ENCODE results near the gene CFAP61. TPM values are rescaled to one million over a fixed set of nuclear protein-coding genes. Genes with fewer than 3 reads are reported as not detected.

Gene CFAP61
- total RNA-seq, 1 experiment from 2014 or later, result 0.61 TPM

DNA sequence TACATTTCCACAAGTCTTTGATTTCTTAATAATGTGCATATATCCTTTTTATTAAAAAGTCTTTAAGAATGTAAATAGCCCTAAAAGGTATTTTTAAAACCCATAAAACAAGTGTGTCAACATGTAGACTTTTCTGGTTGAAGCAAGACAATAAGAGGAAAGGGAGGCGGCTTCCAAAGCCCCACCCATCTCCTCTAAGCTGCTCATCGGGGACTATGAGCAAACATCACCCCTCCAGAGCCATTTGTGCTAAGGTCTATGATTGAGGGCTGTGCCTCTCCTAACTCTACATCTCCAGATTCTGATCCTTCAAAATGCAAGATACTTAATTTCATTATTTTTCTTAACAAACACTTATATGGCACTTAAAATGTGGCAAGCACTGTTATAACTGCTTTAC is 37.7 kb upstream of the CFAP61 start (continued):
- TF ChIP-seq, protein P1, sequence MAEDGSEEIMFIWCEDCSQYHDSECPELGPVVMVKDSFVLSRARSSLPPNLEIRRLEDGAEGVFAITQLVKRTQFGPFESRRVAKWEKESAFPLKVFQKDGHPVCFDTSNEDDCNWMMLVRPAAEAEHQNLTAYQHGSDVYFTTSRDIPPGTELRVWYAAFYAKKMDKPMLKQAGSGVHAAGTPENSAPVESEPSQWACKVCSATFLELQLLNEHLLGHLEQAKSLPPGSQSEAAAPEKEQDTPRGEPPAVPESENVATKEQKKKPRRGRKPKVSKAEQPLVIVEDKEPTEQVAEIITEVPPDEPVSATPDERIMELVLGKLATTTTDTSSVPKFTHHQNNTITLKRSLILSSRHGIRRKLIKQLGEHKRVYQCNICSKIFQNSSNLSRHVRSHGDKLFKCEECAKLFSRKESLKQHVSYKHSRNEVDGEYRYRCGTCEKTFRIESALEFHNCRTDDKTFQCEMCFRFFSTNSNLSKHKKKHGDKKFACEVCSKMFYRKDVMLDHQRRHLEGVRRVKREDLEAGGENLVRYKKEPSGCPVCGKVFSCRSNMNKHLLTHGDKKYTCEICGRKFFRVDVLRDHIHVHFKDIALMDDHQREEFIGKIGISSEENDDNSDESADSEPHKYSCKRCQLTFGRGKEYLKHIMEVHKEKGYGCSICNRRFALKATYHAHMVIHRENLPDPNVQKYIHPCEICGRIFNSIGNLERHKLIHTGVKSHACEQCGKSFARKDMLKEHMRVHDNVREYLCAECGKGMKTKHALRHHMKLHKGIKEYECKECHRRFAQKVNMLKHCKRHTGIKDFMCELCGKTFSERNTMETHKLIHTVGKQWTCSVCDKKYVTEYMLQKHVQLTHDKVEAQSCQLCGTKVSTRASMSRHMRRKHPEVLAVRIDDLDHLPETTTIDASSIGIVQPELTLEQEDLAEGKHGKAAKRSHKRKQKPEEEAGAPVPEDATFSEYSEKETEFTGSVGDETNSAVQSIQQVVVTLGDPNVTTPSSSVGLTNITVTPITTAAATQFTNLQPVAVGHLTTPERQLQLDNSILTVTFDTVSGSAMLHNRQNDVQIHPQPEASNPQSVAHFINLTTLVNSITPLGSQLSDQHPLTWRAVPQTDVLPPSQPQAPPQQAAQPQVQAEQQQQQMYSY (CRISPR knock-in tag; IDR thresholded peaks at IDR 0.05), result no peak

DNA sequence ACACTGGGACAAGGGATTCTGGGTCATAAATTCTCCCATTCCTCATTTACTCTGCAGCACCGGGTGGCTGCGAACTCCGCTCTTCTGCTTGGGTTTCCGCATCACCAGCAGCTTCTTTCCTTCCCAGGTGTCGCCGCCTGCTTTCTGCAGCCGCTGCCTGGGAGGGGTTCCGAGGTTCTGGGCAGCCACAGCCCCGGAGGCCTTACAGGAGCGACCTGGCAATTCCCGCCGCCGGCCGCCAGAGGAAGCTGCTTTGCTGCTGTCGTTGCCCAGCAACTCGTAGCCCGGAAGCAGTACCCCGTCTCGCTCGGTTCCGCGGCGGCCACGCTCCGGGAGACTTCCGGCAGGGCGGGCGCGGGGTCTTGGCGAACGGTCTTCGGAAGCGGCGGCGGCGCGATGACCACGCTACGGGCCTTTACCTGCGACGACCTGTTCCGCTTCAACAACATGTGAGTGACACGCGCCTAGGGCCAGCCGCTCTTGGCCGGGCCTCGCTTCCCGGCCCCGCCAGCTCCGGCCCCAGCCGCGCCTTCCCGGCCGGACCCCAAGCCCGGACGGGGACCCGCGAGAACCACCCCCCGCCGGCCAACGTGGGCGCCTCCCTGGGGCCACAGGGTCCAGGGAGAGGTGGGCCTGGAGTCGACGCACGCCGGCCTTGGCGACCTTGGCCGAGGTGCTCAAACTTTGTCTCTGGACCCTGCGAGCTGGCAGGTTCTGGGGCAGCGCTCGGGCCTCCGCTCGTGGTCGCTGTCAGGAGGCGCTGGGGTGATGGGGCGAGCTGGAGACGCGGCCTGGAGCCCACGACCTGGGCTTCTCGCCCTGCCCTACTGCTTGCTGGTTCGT is 35.1 kb upstream of the CFAP61 start, which contains the start of gene NAA20:
TSS of gene NAA20 (plus strand) at position 362 of the 843 bp plus-strand sequence. CDS start at position 397, 35 bp downstream.
- peak; percentile 96 for DNase-seq (ENCODE audit: low spot score)
- Mint-ChIP-seq H3K27me3 (ENCODE audit: low read depth) (no peaks in the 10 kb centered on the region; the same call in 1 of the 2 replicates), H3K36me3 (no peaks in the 10 kb centered on the region), H3K4me1 (peaks cover 22% of the 10 kb centered on the region), H3K9me3 (no peaks in the 10 kb centered on the region), H3K27ac (peak within 1 kb of the TSS; percentile 94), H3K4me3 (peak within 1 kb of the TSS; percentile 87)
- ChIA-PET CTCF (interaction anchor here (0.6 to 2.0 kb wide), 16 partner anchors 8 to 1031 kb away, joined by 3 to 20 read pairs (median 4); partner anchors contain the start of genes CFAP61 and CRNKL1), POLR2A (interaction anchor here (1.2 kb wide), 1 partner anchor 35 kb away, joined by 8 read pairs; the partner anchor contains the start of genes CFAP61 and CRNKL1)
- ATAC-seq, result peak; percentile 96
- TF ChIP-seq ATF1 (CRISPR knock-in tag; IDR thresholded peaks at IDR 0.05), result no peak
- peak; percentile 65; the same call in 1 of the 2 replicates for TF ChIP-seq SP1 (CRISPR knock-in tag; conservative IDR thresholded peaks at IDR 0.05)
- TF ChIP-seq EMX1 (CRISPR knock-in tag; IDR thresholded peaks at IDR 0.05), result no peak
- TF ChIP-seq CREM (CRISPR knock-in tag; IDR thresholded peaks at IDR 0.05), result 0 out of 2 replicates have a peak, but pooled peaks have one; percentile 53
- no peak for TF ChIP-seq ZNF317 (CRISPR knock-in tag; IDR thresholded peaks at IDR 0.05; ENCODE audit: borderline replicate concordance, low read depth)
- TF ChIP-seq, protein P2, sequence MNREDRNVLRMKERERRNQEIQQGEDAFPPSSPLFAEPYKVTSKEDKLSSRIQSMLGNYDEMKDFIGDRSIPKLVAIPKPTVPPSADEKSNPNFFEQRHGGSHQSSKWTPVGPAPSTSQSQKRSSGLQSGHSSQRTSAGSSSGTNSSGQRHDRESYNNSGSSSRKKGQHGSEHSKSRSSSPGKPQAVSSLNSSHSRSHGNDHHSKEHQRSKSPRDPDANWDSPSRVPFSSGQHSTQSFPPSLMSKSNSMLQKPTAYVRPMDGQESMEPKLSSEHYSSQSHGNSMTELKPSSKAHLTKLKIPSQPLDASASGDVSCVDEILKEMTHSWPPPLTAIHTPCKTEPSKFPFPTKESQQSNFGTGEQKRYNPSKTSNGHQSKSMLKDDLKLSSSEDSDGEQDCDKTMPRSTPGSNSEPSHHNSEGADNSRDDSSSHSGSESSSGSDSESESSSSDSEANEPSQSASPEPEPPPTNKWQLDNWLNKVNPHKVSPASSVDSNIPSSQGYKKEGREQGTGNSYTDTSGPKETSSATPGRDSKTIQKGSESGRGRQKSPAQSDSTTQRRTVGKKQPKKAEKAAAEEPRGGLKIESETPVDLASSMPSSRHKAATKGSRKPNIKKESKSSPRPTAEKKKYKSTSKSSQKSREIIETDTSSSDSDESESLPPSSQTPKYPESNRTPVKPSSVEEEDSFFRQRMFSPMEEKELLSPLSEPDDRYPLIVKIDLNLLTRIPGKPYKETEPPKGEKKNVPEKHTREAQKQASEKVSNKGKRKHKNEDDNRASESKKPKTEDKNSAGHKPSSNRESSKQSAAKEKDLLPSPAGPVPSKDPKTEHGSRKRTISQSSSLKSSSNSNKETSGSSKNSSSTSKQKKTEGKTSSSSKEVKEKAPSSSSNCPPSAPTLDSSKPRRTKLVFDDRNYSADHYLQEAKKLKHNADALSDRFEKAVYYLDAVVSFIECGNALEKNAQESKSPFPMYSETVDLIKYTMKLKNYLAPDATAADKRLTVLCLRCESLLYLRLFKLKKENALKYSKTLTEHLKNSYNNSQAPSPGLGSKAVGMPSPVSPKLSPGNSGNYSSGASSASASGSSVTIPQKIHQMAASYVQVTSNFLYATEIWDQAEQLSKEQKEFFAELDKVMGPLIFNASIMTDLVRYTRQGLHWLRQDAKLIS (CRISPR knock-in tag; IDR thresholded peaks at IDR 0.05; ENCODE audit: borderline replicate concordance), result no peak
- TF ChIP-seq, protein P3, sequence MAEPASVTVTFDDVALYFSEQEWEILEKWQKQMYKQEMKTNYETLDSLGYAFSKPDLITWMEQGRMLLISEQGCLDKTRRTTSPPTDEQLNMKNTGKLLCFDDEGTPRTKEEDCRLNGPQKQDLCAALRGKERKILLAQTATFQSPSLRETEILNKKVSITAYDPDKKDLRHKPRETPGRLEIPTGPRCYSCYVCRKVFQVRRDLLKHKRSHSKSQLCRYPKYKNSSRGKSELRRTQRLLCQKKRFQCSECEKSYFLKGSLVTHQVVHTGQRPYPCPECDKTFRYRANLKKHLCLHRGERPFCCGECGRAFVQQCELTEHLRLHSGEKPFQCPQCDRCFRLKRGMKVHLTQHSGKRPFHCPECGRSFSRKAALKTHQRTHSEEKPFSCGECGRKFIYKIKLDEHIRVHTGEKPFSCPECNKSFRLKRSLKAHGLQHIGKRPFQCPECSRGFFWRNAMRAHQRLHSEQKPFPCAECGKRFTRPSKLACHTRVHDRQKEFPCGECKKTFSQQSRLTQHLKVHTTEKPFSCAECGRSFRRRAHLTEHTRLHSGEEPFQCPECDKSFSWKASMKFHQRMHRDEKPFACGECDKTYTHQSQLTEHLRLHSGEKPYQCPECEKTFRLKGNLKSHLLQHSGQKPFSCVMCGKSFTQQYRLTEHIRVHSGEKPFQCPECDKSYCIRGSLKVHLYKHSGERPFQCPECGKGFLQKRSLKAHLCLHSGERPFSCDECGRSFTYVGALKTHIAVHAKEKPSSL (CRISPR knock-in tag; conservative IDR thresholded peaks at IDR 0.05), result no peak
- no peak for TF ChIP-seq SMAD4 (CRISPR knock-in tag; IDR thresholded peaks at IDR 0.05)
- 0 out of 2 replicates have a peak, but pooled peaks have one; percentile 12 for TF ChIP-seq ZNF121 (CRISPR knock-in tag; IDR thresholded peaks at IDR 0.05)
- TF ChIP-seq JAZF1 (CRISPR knock-in tag; IDR thresholded peaks at IDR 0.05), result no peak
- no peak for TF ChIP-seq HMGA2 (CRISPR knock-in tag; IDR thresholded peaks at IDR 0.05)
- 0 out of 2 replicates have a peak, but pooled peaks have one; percentile 3 for TF ChIP-seq ELF4 (CRISPR knock-in tag; IDR thresholded peaks at IDR 0.05; ENCODE audit: low read depth)
- TF ChIP-seq ZBTB21 (CRISPR knock-in tag; IDR thresholded peaks at IDR 0.05; ENCODE audit: borderline replicate concordance), result 0 out of 2 replicates have a peak, but pooled peaks have one; percentile 41
- TF ChIP-seq, protein P4, sequence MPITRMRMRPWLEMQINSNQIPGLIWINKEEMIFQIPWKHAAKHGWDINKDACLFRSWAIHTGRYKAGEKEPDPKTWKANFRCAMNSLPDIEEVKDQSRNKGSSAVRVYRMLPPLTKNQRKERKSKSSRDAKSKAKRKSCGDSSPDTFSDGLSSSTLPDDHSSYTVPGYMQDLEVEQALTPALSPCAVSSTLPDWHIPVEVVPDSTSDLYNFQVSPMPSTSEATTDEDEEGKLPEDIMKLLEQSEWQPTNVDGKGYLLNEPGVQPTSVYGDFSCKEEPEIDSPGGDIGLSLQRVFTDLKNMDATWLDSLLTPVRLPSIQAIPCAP (CRISPR knock-in tag; IDR thresholded peaks at IDR 0.05), result peak; percentile 52; the same call in 1 of the 2 replicates
- TF ChIP-seq ZNF138 (CRISPR knock-in tag; conservative IDR thresholded peaks at IDR 0.05), result no peak
- TF ChIP-seq NFE2L1 (CRISPR knock-in tag; IDR thresholded peaks at IDR 0.05), result peak; percentile 89
- TF ChIP-seq, protein P5, sequence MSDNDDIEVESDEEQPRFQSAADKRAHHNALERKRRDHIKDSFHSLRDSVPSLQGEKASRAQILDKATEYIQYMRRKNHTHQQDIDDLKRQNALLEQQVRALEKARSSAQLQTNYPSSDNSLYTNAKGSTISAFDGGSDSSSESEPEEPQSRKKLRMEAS (CRISPR knock-in tag; IDR thresholded peaks at IDR 0.05), result peak; percentile 88; the same call in 1 of the 2 replicates
- no peak for TF ChIP-seq SOX15 (CRISPR knock-in tag; IDR thresholded peaks at IDR 0.05)
- TF ChIP-seq, protein P6, sequence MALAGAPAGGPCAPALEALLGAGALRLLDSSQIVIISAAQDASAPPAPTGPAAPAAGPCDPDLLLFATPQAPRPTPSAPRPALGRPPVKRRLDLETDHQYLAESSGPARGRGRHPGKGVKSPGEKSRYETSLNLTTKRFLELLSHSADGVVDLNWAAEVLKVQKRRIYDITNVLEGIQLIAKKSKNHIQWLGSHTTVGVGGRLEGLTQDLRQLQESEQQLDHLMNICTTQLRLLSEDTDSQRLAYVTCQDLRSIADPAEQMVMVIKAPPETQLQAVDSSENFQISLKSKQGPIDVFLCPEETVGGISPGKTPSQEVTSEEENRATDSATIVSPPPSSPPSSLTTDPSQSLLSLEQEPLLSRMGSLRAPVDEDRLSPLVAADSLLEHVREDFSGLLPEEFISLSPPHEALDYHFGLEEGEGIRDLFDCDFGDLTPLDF (CRISPR knock-in tag; IDR thresholded peaks at IDR 0.05), result peak; percentile 57; the same call in 1 of the 2 replicates
- TF ChIP-seq ZNF423 (CRISPR knock-in tag; IDR thresholded peaks at IDR 0.05), result no peak
- TF ChIP-seq FOXK1 (CRISPR knock-in tag; IDR thresholded peaks at IDR 0.05), result peak; percentile 89
- TF ChIP-seq ZNF232 (CRISPR knock-in tag; IDR thresholded peaks at IDR 0.05), result peak; percentile 54; the same call in 1 of the 2 replicates
- no peak for TF ChIP-seq NR1H2 (CRISPR knock-in tag; IDR thresholded peaks at IDR 0.05)
